SK-N-SH (cell line): ENCODE measurements around the gene C9orf43. TPM values are rescaled to one million over a fixed set of nuclear protein-coding genes. Genes with fewer than 3 reads are reported as not detected.

Source experiments
- CTCF ChIA-PET: fragments of 300-600, 350-600 bp; formaldehyde crosslinking; extraction: SDS; loops from one replicate; lab custom pipeline; 2021; lab: Yijun Ruan, JAX
- POLR2A ChIA-PET: fragments of 350-600 bp; sonication (Branson Sonifier 250); formaldehyde crosslinking; extraction: SDS; loops from one replicate; lab custom pipeline; 2020; ENCODE audit warnings: antibody characterized with exemption, inconsistent platforms; lab: Yijun Ruan, JAX
- DNase-seq: peaks from one replicate; pipeline ENCODE4 v3.0.0; 2012
- H2AFZ ChIP-seq: fragments of 200-600 bp; sonication (generic); 2 replicates; pipeline ENCODE4 v1.8.1; 2016; ENCODE audit warnings: antibody characterized with exemption, mild to moderate bottlenecking, low read depth
- H3F3A ChIP-seq: fragments of 200-600 bp; sonication (generic); replicated peaks from 2 replicates; pipeline ENCODE3; 2016; ENCODE audit warnings: antibody characterized with exemption, mild to moderate bottlenecking; ENCODE audit not compliant: insufficient read depth
- H3K27ac ChIP-seq, 2 experiments: fragments of 200-500 bp in 1 of 2; fragments of 200-600 bp in 1 of 2; sonication (Bioruptor generic) in 1 of 2; sonication (generic), shearing (Covaris generic) in 1 of 2; 2 replicates each; pipeline versions ENCODE4 v1.5.1 to v1.6.1; 2014 to 2016; ENCODE audit warnings: low read depth in 2 of 2, inconsistent platforms in 1 of 2, low read length in 1 of 2, mild to moderate bottlenecking in 1 of 2, mixed read lengths in 1 of 2
- H3K27me3 ChIP-seq: fragments of 200-600 bp; sonication (generic), shearing (Covaris generic); 2 replicates; pipeline ENCODE4 v1.6.1; 2016; ENCODE audit warnings: mixed run types; ENCODE audit not compliant: insufficient read depth
- H3K36me3 ChIP-seq, 2 experiments: fragments of 200-500 bp in 1 of 2; fragments of 200-600 bp in 1 of 2; sonication (Bioruptor generic) in 1 of 2; sonication (generic) in 1 of 2; replicated peaks in 1 of 2; 2 replicates each; pipeline versions ENCODE3 to v1.5.1; 2014 to 2016; ENCODE audit warnings: low read length in 1 of 2, mild to moderate bottlenecking in 1 of 2; ENCODE audit not compliant: insufficient read depth in 2 of 2, control insufficient read depth in 1 of 2
- H3K4me1 ChIP-seq, 2 experiments: fragments of 200-500 bp in 1 of 2; fragments of 200-600 bp in 1 of 2; sonication (Bioruptor generic) in 1 of 2; sonication (generic), shearing (Covaris generic) in 1 of 2; 2 replicates each; pipeline versions ENCODE4 v1.5.1 to v1.6.1; 2014 to 2016; ENCODE audit warnings: low read depth in 1 of 2, low read length in 1 of 2, mixed run types in 1 of 2; ENCODE audit not compliant: insufficient read depth in 2 of 2, control insufficient read depth in 1 of 2
- H3K4me2 ChIP-seq: fragments of 200-600 bp; sonication (generic), shearing (Covaris generic); 2 replicates; pipeline ENCODE4 v1.6.1; 2017; ENCODE audit warnings: mixed run types
- H3K4me3 ChIP-seq, 2 experiments: fragments of 200-500 bp in 1 of 2; fragments of 200-600 bp in 1 of 2; sonication (Bioruptor generic) in 1 of 2; sonication (generic), shearing (Covaris generic) in 1 of 2; 2 replicates each; pipeline versions ENCODE4 v1.5.1 to v1.8.1; 2014 to 2016; ENCODE audit warnings: low read depth in 2 of 2, inconsistent platforms in 1 of 2, low read length in 1 of 2, mild to moderate bottlenecking in 1 of 2, mixed read lengths in 1 of 2, moderate library complexity in 1 of 2
- H3K79me2 ChIP-seq: fragments of 200-600 bp; sonication (generic); 2 replicates; pipeline ENCODE4 v1.8.1; 2017; ENCODE audit warnings: mild to moderate bottlenecking; ENCODE audit not compliant: insufficient read depth
- H3K9ac ChIP-seq: fragments of 200-600 bp; sonication (generic); 2 replicates; pipeline ENCODE4 v1.6.1; 2017; ENCODE audit warnings: mixed run types
- H3K9me2 ChIP-seq: fragments of 200-600 bp; sonication (generic); 2 replicates; pipeline ENCODE4 v1.6.1; 2017; ENCODE audit warnings: mixed run types
- H3K9me3 ChIP-seq: fragments of 200-600 bp; sonication (generic); 2 replicates; pipeline ENCODE4 v1.6.1; 2017; ENCODE audit warnings: mixed run types, mild to moderate bottlenecking, moderate library complexity
- H4K20me1 ChIP-seq: fragments of 200-600 bp; sonication (generic); 2 replicates; pipeline ENCODE4 v1.6.1; 2017; ENCODE audit warnings: mild to moderate bottlenecking, mixed run types; ENCODE audit not compliant: insufficient read depth
- CHD2 ChIP-seq: fragments of 150-350 bp; IDR thresholded peaks from 2 replicates; pipeline ENCODE4 v1.6.1; 2018; ENCODE audit warnings: low read length; ENCODE audit not compliant: partially characterized antibody
- ELF1 ChIP-seq: IDR thresholded peaks from 2 replicates; pipeline ENCODE4 v1.4.0; 2012
- EP300 ChIP-seq, 2 experiments: IDR thresholded peaks; 2 replicates each; pipeline versions ENCODE4 v1.4.0 to v1.6.1; 2012; ENCODE audit warnings: borderline replicate concordance in 1 of 2, low read depth in 1 of 2, low read length in 1 of 2
- EZH2phosphoT487 ChIP-seq: fragments of 200-600 bp; sonication (generic); IDR thresholded peaks from 2 replicates; pipeline ENCODE4 v1.6.1; 2017; ENCODE audit warnings: low read depth, mixed run types, mild to moderate bottlenecking, antibody characterized with exemption, moderate library complexity, borderline replicate concordance
- FOXJ3 ChIP-seq: sonication (generic); formaldehyde crosslinking; IDR thresholded peaks from 2 replicates; pipeline ENCODE4 v1.5.1; 2020; ENCODE audit warnings: mild to moderate bottlenecking, missing genetic modification reagents
- GATA2 ChIP-seq: sonication (generic); formaldehyde crosslinking; IDR thresholded peaks from 2 replicates; pipeline ENCODE4 v1.5.0; 2020; ENCODE audit warnings: mild to moderate bottlenecking, missing genetic modification reagents
- MEF2A ChIP-seq: IDR thresholded peaks from 2 replicates; pipeline ENCODE4 v1.4.0; 2012; ENCODE audit warnings: low read depth, borderline replicate concordance
- MXI1 ChIP-seq: IDR thresholded peaks from 2 replicates; pipeline ENCODE4 v1.6.1; 2012; ENCODE audit warnings: mild to moderate bottlenecking, low read depth, low read length, improper control_type of control experiment
- NRF1 ChIP-seq: IDR thresholded peaks from 2 replicates; pipeline ENCODE4 v1.6.1; 2012; ENCODE audit warnings: low read depth, mild to moderate bottlenecking, low read length
- POLR2AphosphoS5 ChIP-seq: IDR thresholded peaks from 2 replicates; pipeline ENCODE4 v1.6.1; 2012; ENCODE audit warnings: low read depth, low read length
- RCOR1 ChIP-seq: fragments of 150-350 bp; IDR thresholded peaks from 2 replicates; pipeline ENCODE4 v1.6.1; 2017; ENCODE audit warnings: antibody characterized with exemption, low read length
- REST ChIP-seq: IDR thresholded peaks from 2 replicates; pipeline ENCODE4 v1.6.1; 2012; ENCODE audit warnings: mild to moderate bottlenecking, low read depth, low read length, moderate library complexity
- SIN3A ChIP-seq: IDR thresholded peaks from 2 replicates; pipeline ENCODE4 v1.6.1; 2012; ENCODE audit warnings: low read depth, mild to moderate bottlenecking, low read length, moderate library complexity, borderline replicate concordance
- TAF1 ChIP-seq: IDR thresholded peaks from 2 replicates; pipeline ENCODE4 v1.6.1; 2012; ENCODE audit warnings: low read depth, mild to moderate bottlenecking, low read length, moderate library complexity, borderline replicate concordance
- TCF12 ChIP-seq: IDR thresholded peaks from 2 replicates; pipeline ENCODE4 v1.4.0; 2012
- WGBS: methylation state at CpG from one replicate; pipeline ENCODE4 v1.1.6; 2017; ENCODE audit warnings: low lambda C conversion rate; 5-methylcytosine and 5-hydroxymethylcytosine counted together
- polyA plus RNA-seq, 3 experiments: library from polyadenylated mRNA; depleted of rRNA; stranded (reverse); fragments of >200 nt; gene quantifications; 2 replicates each; pipeline ENCODE4 v1.2.3, GENCODE V29; 2012
- TF ChIP-seq, protein P1 (sequence below): IDR thresholded peaks from 2 replicates; pipeline ENCODE4 v1.4.0; 2012; ENCODE audit warnings: low read depth
- TF ChIP-seq, protein P2 (sequence below): fragments of 150-350 bp; IDR thresholded peaks from 2 replicates; pipeline ENCODE4 v1.6.1; 2016; ENCODE audit warnings: mild to moderate bottlenecking, low read depth, low read length

Gene C9orf43
- polyA plus RNA-seq, 1 of the 3 experiments (the other 2 are of a cell fraction), result 0.58 TPM

- Histone ChIP-seq H2AFZ (no peak overlapping the region), H4K20me1 (no peaks in the 10 kb centered on the region), H3K9me2 (no peaks in the 10 kb centered on the region), H3K9ac (no peak overlapping the region), H3K36me3 (no peaks in the 10 kb centered on the region), H3K4me1 (peaks cover 0 to 27% of the 10 kb centered on the region in 2 experiments; a peak in 2 of 4 replicates), H3K79me2 (no peaks in the 10 kb centered on the region), H3K4me2 (no peak overlapping the region), H3K27ac (peak overlapping the region in 1 of 2 experiments; percentile 85; a peak in 2 of 4 replicates), H3K27me3 (no peaks in the 10 kb centered on the region), H3F3A (no peaks in the 10 kb centered on the region), H3K4me3 (no peak overlapping the region), H3K9me3 (peaks cover 5% of the 10 kb centered on the region; the same call in 1 of the 2 replicates)
- TF ChIP-seq TAF1, result no peak
- peak; percentile 96 for TF ChIP-seq MXI1
- TF ChIP-seq, protein P1, sequence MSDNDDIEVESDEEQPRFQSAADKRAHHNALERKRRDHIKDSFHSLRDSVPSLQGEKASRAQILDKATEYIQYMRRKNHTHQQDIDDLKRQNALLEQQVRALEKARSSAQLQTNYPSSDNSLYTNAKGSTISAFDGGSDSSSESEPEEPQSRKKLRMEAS, result no peak
- peak in 1 of 2 experiments; percentile 4; a peak in 1 of 4 replicates for TF ChIP-seq EP300 (IDR thresholded peaks at IDR 0.05; ENCODE audit: borderline replicate concordance in 1 of 2, low read depth in 1 of 2, low read length in 1 of 2)
- TF ChIP-seq RCOR1, result peak; percentile 72
- peak; percentile 43; the same call in 1 of the 2 replicates for TF ChIP-seq FOXJ3 (CRISPR knock-in tag)
- TF ChIP-seq CHD2, result no peak
- TF ChIP-seq NRF1, result no peak
- no peak for TF ChIP-seq EZH2phosphoT487
- peak; percentile 5; the same call in 1 of the 2 replicates for TF ChIP-seq TCF12
- WGBS, result 52% methylated on average over 5 of the region's 6 CpGs
- CTCF ChIA-PET, result interaction anchor here (1.1 to 1.9 kb wide), 7 partner anchors 110 to 189 kb away, joined by 3 to 8 read pairs (median 4); no protein-coding TSS in a partner anchor
- POLR2A ChIA-PET, result interaction anchor here (0.9 kb wide), 1 partner anchor 28 kb away, joined by 3 read pairs; no protein-coding TSS in a partner anchor
- peak; percentile 75 for DNase-seq
These were observed 58.3 kb downstream of the C9orf43 start for GRCh38 chr9:113468716-113469448.

- POLR2A ChIA-PET, result no interaction called here
- H4K20me1 ChIP-seq, result no peaks in the 10 kb centered on the region
- DNase-seq, result no peak
- no peaks in the 10 kb centered on the region for H3K27me3 ChIP-seq
- peaks cover 0 to 27% of the 10 kb centered on the region in 2 experiments; a peak in 2 of 4 replicates for H3K4me1 ChIP-seq
- no peaks in the 10 kb centered on the region for H3K79me2 ChIP-seq
- H3K9ac ChIP-seq, result no peak overlapping the region
- no peak overlapping the region for H3K27ac ChIP-seq
- H3K4me2 ChIP-seq, result no peak overlapping the region
- CTCF ChIA-PET, result interaction anchor here (0.7 to 1.7 kb wide), 4 partner anchors 24 to 120 kb away, joined by 3 to 6 read pairs (median 4); no protein-coding TSS in a partner anchor
- no peak overlapping the region for H3K4me3 ChIP-seq
- WGBS, result 52% methylated on average over 1 of the region's 1 CpG
- H3F3A ChIP-seq, result no peaks in the 10 kb centered on the region
- no peak overlapping the region for H2AFZ ChIP-seq
- no peaks in the 10 kb centered on the region for H3K36me3 ChIP-seq
- no peaks in the 10 kb centered on the region for H3K9me2 ChIP-seq
- TF ChIP-seq POLR2AphosphoS5 (no peak), EP300 (IDR thresholded peaks at IDR 0.05; ENCODE audit: borderline replicate concordance in 1 of 2, low read depth in 1 of 2, low read length in 1 of 2) (no peak), MEF2A (no peak), ELF1 (no peak), REST (no peak), EZH2phosphoT487 (no peak), SIN3A (no peak), GATA2 (CRISPR knock-in tag) (no peak), TAF1 (no peak)
- TF ChIP-seq, protein P2, sequence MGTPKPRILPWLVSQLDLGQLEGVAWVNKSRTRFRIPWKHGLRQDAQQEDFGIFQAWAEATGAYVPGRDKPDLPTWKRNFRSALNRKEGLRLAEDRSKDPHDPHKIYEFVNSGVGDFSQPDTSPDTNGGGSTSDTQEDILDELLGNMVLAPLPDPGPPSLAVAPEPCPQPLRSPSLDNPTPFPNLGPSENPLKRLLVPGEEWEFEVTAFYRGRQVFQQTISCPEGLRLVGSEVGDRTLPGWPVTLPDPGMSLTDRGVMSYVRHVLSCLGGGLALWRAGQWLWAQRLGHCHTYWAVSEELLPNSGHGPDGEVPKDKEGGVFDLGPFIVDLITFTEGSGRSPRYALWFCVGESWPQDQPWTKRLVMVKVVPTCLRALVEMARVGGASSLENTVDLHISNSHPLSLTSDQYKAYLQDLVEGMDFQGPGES, result no peak
- H3K9me3 ChIP-seq, result peaks cover 5% of the 10 kb centered on the region; the same call in 1 of the 2 replicates
These were observed 60.6 kb downstream of the C9orf43 start for GRCh38 chr9:113471143-113471542.
